ENCODE results near the gene CNGA3. TPM values are rescaled to one million over a fixed set of nuclear protein-coding genes. Genes with fewer than 3 reads are reported as not detected.

Gene CNGA3
- total and polyA plus RNA-seq, 2 of the 4 experiments (the other 2 are of a cell fraction): under 0.01 TPM; not detected in 1

DNA sequence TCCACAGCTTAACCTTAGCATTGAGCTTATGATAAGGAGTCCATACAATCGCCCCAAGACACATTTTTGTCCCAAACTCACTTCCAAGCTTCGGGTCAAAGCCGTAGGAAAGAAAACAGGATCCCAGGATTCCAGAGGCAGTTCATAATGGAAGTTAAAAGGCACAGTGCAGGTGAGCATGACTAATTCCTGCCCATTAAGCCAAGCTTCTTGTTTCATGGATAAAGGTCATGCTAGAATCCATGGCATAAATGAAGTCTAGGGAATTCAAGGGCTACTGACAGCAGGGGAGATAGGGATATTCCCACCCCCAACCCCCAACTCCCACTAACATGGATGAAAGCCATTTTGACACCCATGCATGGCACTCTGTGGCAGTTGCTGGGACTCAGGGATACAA lies 88.2 kb downstream of the CNGA3 start:
- POLR2A ChIA-PET (ENCODE audit: unreplicated experiment): no interaction called here
- in situ Hi-C loops (cut with MboI; ENCODE audit: low sequenced_read_pairs): no loop called here
- no peak for ATAC-seq (ENCODE audit: low read depth)

More for the DNA sequence above, 88.2 kb downstream of the CNGA3 start:
- no peak overlapping the region for H2BK20ac ChIP-seq (ENCODE audit: low read depth, low read length)
- H3K4me1 ChIP-seq (ENCODE audit: control insufficient read depth, insufficient read depth, low read length): no peaks in the 10 kb centered on the region
- H4K91ac ChIP-seq (ENCODE audit: insufficient read depth, low read depth, low read length): no peak overlapping the region
- TF ChIP-seq, protein P1, sequence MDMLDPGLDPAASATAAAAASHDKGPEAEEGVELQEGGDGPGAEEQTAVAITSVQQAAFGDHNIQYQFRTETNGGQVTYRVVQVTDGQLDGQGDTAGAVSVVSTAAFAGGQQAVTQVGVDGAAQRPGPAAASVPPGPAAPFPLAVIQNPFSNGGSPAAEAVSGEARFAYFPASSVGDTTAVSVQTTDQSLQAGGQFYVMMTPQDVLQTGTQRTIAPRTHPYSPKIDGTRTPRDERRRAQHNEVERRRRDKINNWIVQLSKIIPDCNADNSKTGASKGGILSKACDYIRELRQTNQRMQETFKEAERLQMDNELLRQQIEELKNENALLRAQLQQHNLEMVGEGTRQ (IDR thresholded peaks at IDR 0.05; ENCODE audit: low read depth, low read length): no peak
- TF ChIP-seq BHLHE40 (IDR thresholded peaks at IDR 0.05; ENCODE audit: low read depth, low read length): no peak
- TF ChIP-seq MAFK (IDR thresholded peaks at IDR 0.05; ENCODE audit: low read depth, low read length): no peak
- no peak for TF ChIP-seq RCOR1 (IDR thresholded peaks at IDR 0.05; ENCODE audit: insufficient replicate concordance, low read length)
- no peak for TF ChIP-seq POLR2A (IDR thresholded peaks at IDR 0.05; ENCODE audit: low read depth, low read length)
- TF ChIP-seq RFX5 (IDR thresholded peaks at IDR 0.05; ENCODE audit: low read depth, low read length): no peak
- TF ChIP-seq, protein P2, sequence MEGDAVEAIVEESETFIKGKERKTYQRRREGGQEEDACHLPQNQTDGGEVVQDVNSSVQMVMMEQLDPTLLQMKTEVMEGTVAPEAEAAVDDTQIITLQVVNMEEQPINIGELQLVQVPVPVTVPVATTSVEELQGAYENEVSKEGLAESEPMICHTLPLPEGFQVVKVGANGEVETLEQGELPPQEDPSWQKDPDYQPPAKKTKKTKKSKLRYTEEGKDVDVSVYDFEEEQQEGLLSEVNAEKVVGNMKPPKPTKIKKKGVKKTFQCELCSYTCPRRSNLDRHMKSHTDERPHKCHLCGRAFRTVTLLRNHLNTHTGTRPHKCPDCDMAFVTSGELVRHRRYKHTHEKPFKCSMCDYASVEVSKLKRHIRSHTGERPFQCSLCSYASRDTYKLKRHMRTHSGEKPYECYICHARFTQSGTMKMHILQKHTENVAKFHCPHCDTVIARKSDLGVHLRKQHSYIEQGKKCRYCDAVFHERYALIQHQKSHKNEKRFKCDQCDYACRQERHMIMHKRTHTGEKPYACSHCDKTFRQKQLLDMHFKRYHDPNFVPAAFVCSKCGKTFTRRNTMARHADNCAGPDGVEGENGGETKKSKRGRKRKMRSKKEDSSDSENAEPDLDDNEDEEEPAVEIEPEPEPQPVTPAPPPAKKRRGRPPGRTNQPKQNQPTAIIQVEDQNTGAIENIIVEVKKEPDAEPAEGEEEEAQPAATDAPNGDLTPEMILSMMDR (conservative IDR thresholded peaks at IDR 0.05; ENCODE audit: low read depth, low read length): no peak
- no peak for TF ChIP-seq CHD1 (IDR thresholded peaks at IDR 0.05; ENCODE audit: low read depth, low read length)
- TF ChIP-seq RAD21 (IDR thresholded peaks at IDR 0.05; ENCODE audit: low read length): no peak
- TF ChIP-seq SMC3 (IDR thresholded peaks at IDR 0.05; ENCODE audit: low read depth, low read length): no peak
- TF ChIP-seq FOS (IDR thresholded peaks at IDR 0.05; ENCODE audit: low read depth, low read length): no peak
- TF ChIP-seq MXI1 (IDR thresholded peaks at IDR 0.05; ENCODE audit: borderline replicate concordance, low read depth, low read length): no peak
- TF ChIP-seq NFE2L2 (IDR thresholded peaks at IDR 0.05; ENCODE audit: low read depth, low read length): no peak
- TF ChIP-seq CEBPB (IDR thresholded peaks at IDR 0.05; ENCODE audit: low read depth, low read length): no peak
- no peak for TF ChIP-seq MAZ (IDR thresholded peaks at IDR 0.05; ENCODE audit: borderline replicate concordance, low read depth, low read length)
- TF ChIP-seq, protein P3, sequence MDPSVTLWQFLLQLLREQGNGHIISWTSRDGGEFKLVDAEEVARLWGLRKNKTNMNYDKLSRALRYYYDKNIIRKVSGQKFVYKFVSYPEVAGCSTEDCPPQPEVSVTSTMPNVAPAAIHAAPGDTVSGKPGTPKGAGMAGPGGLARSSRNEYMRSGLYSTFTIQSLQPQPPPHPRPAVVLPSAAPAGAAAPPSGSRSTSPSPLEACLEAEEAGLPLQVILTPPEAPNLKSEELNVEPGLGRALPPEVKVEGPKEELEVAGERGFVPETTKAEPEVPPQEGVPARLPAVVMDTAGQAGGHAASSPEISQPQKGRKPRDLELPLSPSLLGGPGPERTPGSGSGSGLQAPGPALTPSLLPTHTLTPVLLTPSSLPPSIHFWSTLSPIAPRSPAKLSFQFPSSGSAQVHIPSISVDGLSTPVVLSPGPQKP (IDR thresholded peaks at IDR 0.05; ENCODE audit: borderline replicate concordance, low read depth, low read length): no peak
- H3K23ac ChIP-seq (ENCODE audit: low read depth, low read length): no peak overlapping the region
- no peak for DNase-seq
- H4K20me1 ChIP-seq (ENCODE audit: insufficient read depth, low read length): no peaks in the 10 kb centered on the region
- CTCF ChIA-PET: interaction anchor here (0.6 kb wide), 1 partner anchor 174 kb away, joined by 3 read pairs; the partner anchor contains the start of genes COA5 and UNC50
- no peak overlapping the region for H2AK5ac ChIP-seq (ENCODE audit: low read depth, low read length)
- H3K4me3 ChIP-seq (ENCODE audit: insufficient read depth, low read depth, low read length): no peak overlapping the region
- no peak overlapping the region for H3K4ac ChIP-seq (ENCODE audit: low read depth, low read length)
- peaks cover 4% of the 10 kb centered on the region; the same call in 1 of the 2 replicates for H3K9me3 ChIP-seq (ENCODE audit: control insufficient read depth, insufficient read depth, low read length)
- no peak overlapping the region for H2BK15ac ChIP-seq (ENCODE audit: low read depth, low read length)
- peaks cover 12% of the 10 kb centered on the region for H3K27me3 ChIP-seq (ENCODE audit: control insufficient read depth, insufficient read depth, low read length)
- no peak overlapping the region for H3K18ac ChIP-seq (ENCODE audit: low read depth, low read length)
- no peak overlapping the region for H3K27ac ChIP-seq (ENCODE audit: insufficient read depth, low read length)
- no peak overlapping the region for H3K4me2 ChIP-seq (ENCODE audit: low read depth, low read length)
- dilution Hi-C loops (cut with HindIII; ENCODE audit: low sequenced_read_pairs, unreplicated experiment): no loop called here
- no peak overlapping the region for H2AFZ ChIP-seq (replicated peaks; ENCODE audit: low read length, poor library complexity)
- WGBS, 2 experiments (ENCODE audit: extremely low coverage in 2 of 2, insufficient read length in 1 of 2): no CpG with 5 or more reads among the region's 3 CpGs
- intact Hi-C loops (cut with micrococcal nuclease): no loop called here
- H4K5ac ChIP-seq (ENCODE audit: low read depth, low read length): no peak overlapping the region
- no peaks in the 10 kb centered on the region for H3K36me3 ChIP-seq (ENCODE audit: control insufficient read depth, insufficient read depth, low read length)
- no peak overlapping the region for H2BK120ac ChIP-seq (ENCODE audit: low read depth, low read length)
- no peak overlapping the region for H2AK9ac ChIP-seq (replicated peaks; ENCODE audit: low read depth, low read length, poor library complexity)
- no peak overlapping the region for H3K9ac ChIP-seq (ENCODE audit: low read depth, low read length)
- no TSS peak for BruUV-seq (replicated peaks)
- H3K9me1 ChIP-seq (ENCODE audit: insufficient read depth, low read length): no peaks in the 10 kb centered on the region
- no peak overlapping the region for H2BK5ac ChIP-seq (ENCODE audit: low read depth, low read length, poor library complexity, severe bottlenecking)
- H3K14ac ChIP-seq (replicated peaks; ENCODE audit: low read depth, low read length): no peak overlapping the region
- H3K56ac ChIP-seq (ENCODE audit: extremely low read depth, insufficient read depth, low read length): no peak overlapping the region
- H3K79me1 ChIP-seq (ENCODE audit: low read depth in 1 of 2, low read length in 2 of 2): no peaks in the 10 kb centered on the region
- H4K8ac ChIP-seq (ENCODE audit: low read depth in 2 of 2, low read length in 2 of 2): no peak overlapping the region

Measured in IMR-90 (cell line).